Measurements from ENCODE around the gene CCL25.

GRCh38 chr19:8038815-8039214 is 13.7 kb upstream of the CCL25 start:
- TF ChIP-seq TAF1 (IDR thresholded peaks at IDR 0.05; ENCODE audit: borderline replicate concordance, low read depth, low read length) (no peak), MEF2A (IDR thresholded peaks at IDR 0.05; ENCODE audit: borderline replicate concordance, low read depth) (no peak)
- TF ChIP-seq, protein P1, sequence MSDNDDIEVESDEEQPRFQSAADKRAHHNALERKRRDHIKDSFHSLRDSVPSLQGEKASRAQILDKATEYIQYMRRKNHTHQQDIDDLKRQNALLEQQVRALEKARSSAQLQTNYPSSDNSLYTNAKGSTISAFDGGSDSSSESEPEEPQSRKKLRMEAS (IDR thresholded peaks at IDR 0.05; ENCODE audit: low read depth) = no peak

Measured in SK-N-SH (cell line).